ENCODE data around the gene SENP1.

SENP1 gene

DNA sequence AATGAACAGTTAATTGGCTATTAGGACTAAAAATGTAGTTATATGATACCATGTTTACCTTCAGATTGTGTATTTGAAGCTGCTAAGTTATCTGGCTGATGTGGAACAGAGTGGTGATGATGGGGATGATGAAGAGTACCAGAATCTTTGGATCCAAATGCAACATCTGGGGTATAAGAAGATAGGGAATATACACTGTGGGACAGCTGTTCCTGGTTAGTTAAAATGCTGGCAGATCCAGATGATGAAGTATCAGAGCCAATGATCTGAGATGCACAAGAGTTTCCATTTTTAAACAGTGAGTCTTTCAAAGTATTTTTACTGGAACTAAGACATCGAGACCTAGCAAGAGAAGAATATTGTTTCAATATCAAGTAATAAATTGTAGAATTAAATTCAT, 31.6 kb downstream of the SENP1 start:
- no peak overlapping the region for H3K27ac ChIP-seq
- TF ChIP-seq CTCF (IDR thresholded peaks at IDR 0.05) (no peak), ZFX (IDR thresholded peaks at IDR 0.05; ENCODE audit: borderline replicate concordance) (no peak)

DNA sequence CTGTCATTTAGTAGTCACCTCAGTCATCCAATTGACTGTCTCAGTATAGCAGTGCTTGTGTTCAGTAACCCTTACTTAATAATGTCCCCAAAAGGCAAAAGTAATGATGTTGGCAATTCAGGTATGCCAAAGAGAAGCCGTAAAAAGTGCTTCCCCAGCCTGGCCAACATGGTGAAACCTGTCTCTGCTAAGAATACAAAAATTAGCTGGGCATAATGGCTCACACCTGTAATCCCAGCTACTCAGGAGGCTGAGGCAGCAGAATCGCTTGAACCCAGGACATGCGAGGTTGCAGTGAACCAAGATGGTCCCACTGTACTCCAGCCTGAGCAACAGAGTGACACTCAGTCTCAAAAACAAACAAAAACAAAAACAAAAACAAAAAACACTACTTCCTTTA, 33.6 kb downstream of the SENP1 start:
- H3K27ac ChIP-seq: no peak overlapping the region
- TF ChIP-seq ZFX (IDR thresholded peaks at IDR 0.05; ENCODE audit: borderline replicate concordance): no peak
- no peak for TF ChIP-seq CTCF (IDR thresholded peaks at IDR 0.05)

GRCh38 chr12:48071808-48072207, 34.1 kb downstream of the SENP1 start:
- TF ChIP-seq ZFX (IDR thresholded peaks at IDR 0.05; ENCODE audit: borderline replicate concordance) (no peak), CTCF (IDR thresholded peaks at IDR 0.05) (no peak)
- no peak overlapping the region for H3K27ac ChIP-seq

DNA sequence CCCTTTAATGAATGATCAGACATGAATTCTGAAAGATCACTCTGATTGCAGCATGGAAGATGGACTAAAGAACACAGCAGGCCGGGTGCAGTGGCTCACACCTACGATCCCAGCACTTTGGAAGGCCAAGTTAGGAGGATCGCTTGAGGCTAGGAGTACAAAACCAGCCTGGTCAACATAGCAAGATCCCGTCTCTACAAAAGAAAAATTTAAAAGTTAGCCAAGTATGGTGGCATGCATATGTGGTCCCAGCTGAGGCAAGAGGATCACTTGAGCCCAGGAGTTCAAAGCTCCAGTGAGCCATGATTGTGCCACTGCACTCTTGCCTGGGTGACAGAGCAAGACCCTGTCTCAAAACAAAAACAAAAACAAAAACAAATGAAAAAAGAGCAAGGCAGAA, 35.1 kb downstream of the SENP1 start:
- H3K27ac ChIP-seq: no peak overlapping the region
- TF ChIP-seq CTCF (IDR thresholded peaks at IDR 0.05) (no peak), ZFX (IDR thresholded peaks at IDR 0.05; ENCODE audit: borderline replicate concordance) (no peak)

DNA sequence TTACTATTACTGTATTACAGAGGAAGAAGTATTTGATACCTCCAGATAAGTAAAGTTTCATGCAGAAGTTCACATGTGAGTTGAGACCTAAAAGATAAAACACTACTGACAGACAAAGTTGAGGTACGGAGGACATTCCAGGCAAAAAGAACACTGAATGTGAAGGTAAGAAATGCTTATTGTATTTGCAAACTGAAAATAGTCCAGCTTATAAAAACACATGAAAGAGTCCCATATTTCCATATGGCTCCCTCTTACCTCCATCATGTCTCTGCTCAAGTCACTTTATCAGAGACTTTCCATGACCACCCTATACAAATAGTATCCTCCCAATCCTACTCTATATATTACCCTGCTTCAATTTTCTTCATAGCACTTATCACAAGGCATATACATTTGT, 35.8 kb downstream of the SENP1 start:
- no peak for TF ChIP-seq CTCF (IDR thresholded peaks at IDR 0.05)
- TF ChIP-seq ZFX (IDR thresholded peaks at IDR 0.05; ENCODE audit: borderline replicate concordance): no peak
- no peak overlapping the region for H3K27ac ChIP-seq

GRCh38 chr12:48069241-48069640, 36.6 kb downstream of the SENP1 start:
- no peak for TF ChIP-seq ZFX (IDR thresholded peaks at IDR 0.05; ENCODE audit: borderline replicate concordance)
- no peak for TF ChIP-seq CTCF (IDR thresholded peaks at IDR 0.05)
- H3K27ac ChIP-seq: no peak overlapping the region

GRCh38 chr12:48068457-48068856, 37.4 kb downstream of the SENP1 start:
- TF ChIP-seq ZFX (IDR thresholded peaks at IDR 0.05; ENCODE audit: borderline replicate concordance) (no peak), CTCF (IDR thresholded peaks at IDR 0.05) (no peak)
- H3K27ac ChIP-seq: no peak overlapping the region
